Measurements from ENCODE around the gene ALX4. TPM values are rescaled to one million over a fixed set of nuclear protein-coding genes. Genes with fewer than 3 reads are reported as not detected.

ALX4 gene
- total RNA-seq (not detected in 2 replicates), polyA plus RNA-seq (not detected in 2 replicates), polyA minus RNA-seq (not detected in 2 replicates), Bru-seq, nascent RNA (not detected), BruChase-seq, experiment 1, labeled RNA remaining after a 6-hour chase (not detected), BruChase-seq, experiment 2, labeled RNA remaining after a 2-hour chase (not detected)
- not detected in 2 replicates for polyA plus RNA-seq (2011; cell fraction: cytosol; rRNA removed)
- not detected in 2 replicates for polyA plus RNA-seq (2011; cell fraction: nucleus; rRNA removed)
- polyA plus RNA-seq (2012): not detected in 2 replicates
- not detected for polyA minus RNA-seq (2011; cell fraction: cytosol; rRNA and poly(A)+ RNA removed)
- polyA minus RNA-seq (2011; cell fraction: nucleus; rRNA and poly(A)+ RNA removed): not detected in 2 replicates
- long read RNA-seq: 0 reads

- ChIA-PET CTCF (no interaction called here), POLR2A (no interaction called here)
- H3K9ac ChIP-seq (replicated peaks; ENCODE audit: extremely low read depth, insufficient read depth, low read length): no peak within 1 kb of the TSS
- H3K79me2 ChIP-seq (ENCODE audit: control insufficient read depth, insufficient read depth, low read length): no peaks in the 10 kb centered on the region
- H2AFZ ChIP-seq (ENCODE audit: low read depth, low read length): no peak within 1 kb of the TSS
- H4K20me1 ChIP-seq (replicated peaks; ENCODE audit: control insufficient read depth, extremely low read depth, insufficient read depth, low read length): no peaks in the 10 kb centered on the region
- no peak within 1 kb of the TSS for H3K27ac ChIP-seq (ENCODE audit: insufficient read depth, low read depth, low read length)
- no peak within 1 kb of the TSS for H3K4me2 ChIP-seq (ENCODE audit: insufficient read depth, low read length)
- H3K9me3 ChIP-seq (replicated peaks; ENCODE audit: control insufficient read depth, insufficient read depth, low read length): no peaks in the 10 kb centered on the region
- no peaks in the 10 kb centered on the region for H3K9me1 ChIP-seq (replicated peaks; ENCODE audit: control insufficient read depth, extremely low read depth, insufficient read depth, low read length)
- BruUV-seq (replicated peaks): no TSS peak
- TF ChIP-seq GATA2 (IDR thresholded peaks at IDR 0.05; ENCODE audit: insufficient read depth, insufficient read length, low read depth, low read length): no peak
- no peak for TF ChIP-seq MAX (IDR thresholded peaks at IDR 0.05; ENCODE audit: insufficient read depth, insufficient read length)
- peak; percentile 88 for TF ChIP-seq EZH2 (IDR thresholded peaks at IDR 0.05; ENCODE audit: borderline replicate concordance, low read depth, low read length, severe bottlenecking)
- TF ChIP-seq MYC (IDR thresholded peaks at IDR 0.05; ENCODE audit: low read depth, low read length): no peak
- no peak for TF ChIP-seq FOS (IDR thresholded peaks at IDR 0.05; ENCODE audit: borderline replicate concordance, insufficient read depth, low read length)
- TF ChIP-seq POLR2AphosphoS5 (IDR thresholded peaks at IDR 0.05; ENCODE audit: insufficient read depth, low read depth, low read length): no peak
- no peak within 1 kb of the TSS for H3K4me3 ChIP-seq (replicated peaks in 1 of 3; ENCODE audit: insufficient read depth in 1 of 3, low read depth in 1 of 3, low read length in 3 of 3)
- H3K4me1 ChIP-seq (ENCODE audit: control insufficient read depth, extremely low read depth, insufficient read depth, low read length): peaks cover 7% of the 10 kb centered on the region
- intact Hi-C loops (cut with micrococcal nuclease): no loop called here
- dilution Hi-C loops (cut with MboI; ENCODE audit: extremely low pct_ligation_motif_present, low sequenced_read_pairs): no loop called here
- H3K27me3 ChIP-seq (ENCODE audit: control insufficient read depth in 2 of 2, insufficient read depth in 2 of 2, low read length in 2 of 2): peaks cover 95% of the 10 kb centered on the region in 2 experiments
- DNase-seq (ENCODE audit: low read depth, low spot score): no peak
- H3K36me3 ChIP-seq (ENCODE audit: control insufficient read depth in 2 of 2, extremely low read depth in 1 of 2, insufficient read depth in 2 of 2, low read length in 2 of 2): no peaks in the 10 kb centered on the region
- FAIRE-seq: no peak
Measured at GRCh38 chr11:44309478-44310205, at the start of gene ALX4. Gene ALX4, minus strand, starts transcription at chr11:44310139. Its CDS starts 77 bp downstream, at chr11:44310062.

Measured in endothelial cell of umbilical vein (primary cell).